GM18873 (cell line): ENCODE data around the gene CRIM1.

Experiments used
- ATAC-seq: cut with Tn5 transposase; IDR thresholded peaks from one replicate; pipeline ENCODE4 v1.9.1; 2021; ENCODE audit warnings: mild to moderate bottlenecking, moderate library complexity, moderate number of reproducible peaks; ENCODE audit not compliant: unreplicated experiment, low FRiP score

Gene CRIM1

DNA sequence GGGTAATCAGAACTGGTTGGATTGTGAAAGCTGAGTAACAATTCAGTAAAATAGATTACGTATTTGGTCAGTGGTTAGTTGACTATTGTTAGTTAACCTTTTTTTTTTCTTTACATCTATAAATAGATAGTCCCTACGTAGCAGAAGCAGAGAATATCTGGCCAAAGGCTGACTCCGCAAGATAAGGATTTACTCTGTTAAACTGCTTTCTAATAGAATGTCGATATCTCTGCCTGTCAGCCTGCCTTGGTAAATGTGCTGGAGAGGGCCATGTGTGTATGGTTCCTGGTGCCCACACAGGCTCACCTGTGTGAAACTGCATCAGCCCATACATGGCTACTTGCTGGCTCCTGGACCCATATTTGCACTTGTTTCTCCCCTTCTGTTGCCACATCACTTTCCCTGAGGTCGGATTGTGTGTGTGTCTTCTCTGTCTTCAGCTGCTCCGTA lies 94.4 kb downstream of the CRIM1 start:
- peak; percentile 56 for ATAC-seq

GRCh38 chr2:36450466-36451196 lies 95.1 kb downstream of the CRIM1 start:
- ATAC-seq = no peak

DNA sequence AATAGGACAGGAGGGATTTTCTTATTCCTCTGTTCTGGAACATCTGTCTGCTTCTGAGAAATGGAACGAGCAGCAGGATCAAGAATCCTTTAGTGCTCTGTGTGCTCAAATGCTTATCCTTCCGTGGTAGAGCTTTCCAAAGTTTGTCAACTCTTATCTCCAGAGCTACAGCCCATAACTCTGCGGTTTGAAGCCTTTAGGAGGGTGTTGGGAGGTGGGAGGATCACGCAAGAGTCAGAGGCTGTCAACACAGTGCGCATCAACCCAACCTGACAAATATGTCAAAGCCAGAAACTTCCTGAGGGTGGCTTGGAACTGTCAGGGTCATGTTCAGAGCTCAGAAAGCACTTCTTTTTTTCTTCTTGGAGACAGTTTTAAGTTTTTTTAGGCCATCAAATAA lies 95.9 kb downstream of the CRIM1 start:
- no peak for ATAC-seq

GRCh38 chr2:36452260-36452659 lies 96.7 kb downstream of the CRIM1 start:
- ATAC-seq = no peak

- no peak for ATAC-seq
These were observed 98.1 kb downstream of the CRIM1 start for GRCh38 chr2:36453652-36454051.

- no peak for ATAC-seq
These were observed 99.4 kb downstream of the CRIM1 start for GRCh38 chr2:36455011-36455410.

GRCh38 chr2:36455788-36456187 lies 100.2 kb downstream of the CRIM1 start:
- ATAC-seq = no peak

DNA sequence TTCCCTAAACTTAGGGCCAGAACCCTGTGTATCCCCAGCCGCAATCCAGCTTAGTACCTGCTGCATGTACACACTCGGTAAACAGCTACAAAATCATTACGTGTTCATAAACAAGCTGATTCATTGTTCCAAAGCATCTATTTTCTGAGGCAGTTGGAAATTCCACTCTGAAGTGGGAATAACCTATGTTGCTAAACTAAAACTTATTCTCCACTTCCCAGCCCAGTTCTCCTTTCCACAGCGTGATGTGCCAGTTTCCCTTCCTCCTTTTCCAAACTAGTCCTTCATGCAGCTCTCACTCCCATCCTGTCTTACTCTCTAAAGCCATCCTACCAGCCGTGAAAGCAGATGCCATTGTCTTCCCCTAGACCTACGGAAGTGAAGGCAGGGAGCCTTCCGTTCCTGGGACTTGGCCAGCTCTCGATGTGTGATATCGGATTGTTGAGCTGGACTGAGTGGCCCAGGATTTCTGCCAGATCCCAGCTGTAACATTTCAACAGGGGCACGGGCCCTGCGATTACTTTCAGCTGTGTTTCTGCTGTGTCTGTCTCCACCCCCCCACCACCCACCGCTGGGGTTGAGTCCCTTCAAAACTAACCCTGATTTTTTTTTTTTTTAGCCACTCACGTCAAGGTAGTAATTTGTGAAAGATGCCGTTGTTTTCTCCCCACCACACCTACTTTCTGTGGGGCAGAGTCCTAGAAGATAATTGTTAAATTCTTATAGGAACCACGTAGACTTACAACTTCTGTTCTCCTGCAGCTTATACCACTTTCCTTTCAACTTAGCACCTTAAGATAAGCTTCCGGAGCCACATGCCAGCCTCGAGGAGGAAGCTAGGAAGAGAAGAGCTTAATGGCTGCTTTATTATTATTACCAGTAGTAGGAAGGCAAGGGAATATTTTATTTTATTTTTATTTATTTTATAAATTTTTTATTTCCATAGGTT lies 100.9 kb downstream of the CRIM1 start:
- ATAC-seq = no peak

DNA sequence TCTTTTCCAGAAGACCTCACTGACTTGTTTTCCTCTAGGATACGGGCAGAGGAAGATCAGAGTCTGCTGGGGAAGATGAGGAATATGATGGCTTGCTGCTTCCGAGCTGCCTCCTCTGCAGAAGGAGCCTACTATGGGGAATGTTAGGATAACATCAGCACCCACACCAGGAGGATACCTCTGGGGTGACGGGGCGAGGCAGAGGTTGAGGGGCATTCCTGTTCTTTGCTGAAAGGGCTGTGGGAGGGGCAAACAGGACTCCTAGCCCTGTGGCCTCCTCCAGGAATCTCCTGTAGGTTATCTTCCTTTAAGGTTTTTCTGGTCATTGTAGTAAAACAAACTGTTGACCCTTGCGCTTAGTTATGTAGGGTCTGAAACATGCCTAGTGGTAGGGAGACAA lies 102.5 kb downstream of the CRIM1 start:
- no peak for ATAC-seq

DNA sequence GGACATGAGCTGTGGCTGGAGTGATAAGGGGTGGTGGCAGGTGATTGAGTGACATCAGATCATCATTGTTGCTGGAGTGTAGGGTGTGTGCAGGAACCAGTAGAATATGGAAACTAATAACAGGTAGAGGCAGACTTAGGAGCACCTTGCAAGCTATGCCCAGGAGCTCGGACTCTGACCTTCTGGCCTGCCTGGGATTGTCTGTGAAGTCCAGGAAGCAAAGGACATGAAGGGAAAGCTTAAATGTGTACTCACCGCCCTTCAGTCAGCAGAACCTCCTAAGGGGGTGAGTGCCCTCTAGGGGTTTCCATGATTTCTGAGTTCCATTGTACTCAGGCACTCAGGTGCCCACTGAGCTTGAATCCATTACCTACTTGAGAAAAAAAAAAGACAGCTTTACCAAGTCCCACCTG lies 104.2 kb downstream of the CRIM1 start:
- ATAC-seq = no peak

GRCh38 chr2:36461039-36461681 lies 105.6 kb downstream of the CRIM1 start:
- ATAC-seq = peak; percentile 71

DNA sequence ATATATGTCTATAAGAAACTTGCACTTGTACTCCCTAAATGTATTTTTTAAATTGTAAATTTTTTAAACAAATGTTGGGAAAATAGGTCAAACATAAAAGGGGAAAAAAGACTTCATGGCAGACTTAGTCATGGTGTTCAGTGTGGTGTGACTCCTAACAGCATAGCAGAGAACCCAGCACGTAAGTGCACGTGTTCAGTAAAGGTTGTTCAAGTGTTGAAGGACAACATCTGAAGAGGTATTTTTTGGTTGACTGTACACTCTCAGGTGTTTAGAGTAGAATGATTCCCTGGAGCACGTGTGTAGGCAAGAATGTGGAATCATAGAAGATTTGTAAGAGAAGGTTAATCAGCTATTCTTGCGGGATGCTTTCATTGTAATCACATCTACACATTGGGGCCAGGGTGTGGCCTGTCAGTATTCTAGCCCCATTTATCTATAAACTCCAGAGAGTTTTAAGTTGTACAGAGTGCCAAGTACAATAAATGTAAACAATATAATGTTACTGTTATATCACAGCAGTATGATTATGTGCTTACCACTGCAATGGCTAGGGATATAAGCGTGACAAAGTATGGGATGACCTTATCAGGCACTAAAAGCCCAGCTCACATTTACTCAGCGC lies 106.8 kb downstream of the CRIM1 start:
- no peak for ATAC-seq

DNA sequence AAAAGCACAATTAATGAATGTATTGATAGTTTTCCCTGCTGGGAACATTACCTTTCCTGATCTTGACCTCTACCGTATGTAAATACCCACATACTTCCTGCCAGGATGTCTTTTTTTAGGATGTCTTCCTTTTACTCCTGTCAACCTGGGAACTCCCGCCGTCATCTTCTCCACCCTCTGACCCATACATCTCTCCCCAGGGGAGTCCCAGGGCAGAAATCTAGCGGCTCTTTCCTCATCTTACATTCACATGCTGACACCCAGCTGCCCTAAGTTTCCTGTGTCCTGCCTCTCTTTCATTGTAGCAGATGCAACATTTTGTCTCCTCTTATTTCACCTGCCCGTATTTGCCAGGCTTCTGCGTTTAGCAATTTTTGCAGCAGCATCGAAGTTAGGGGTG lies 107.8 kb downstream of the CRIM1 start:
- ATAC-seq = no peak

GRCh38 chr2:36464006-36464721 lies 108.6 kb downstream of the CRIM1 start:
- ATAC-seq = no peak

- no peak for ATAC-seq
These were observed 110.6 kb downstream of the CRIM1 start for GRCh38 chr2:36466135-36466534.

DNA sequence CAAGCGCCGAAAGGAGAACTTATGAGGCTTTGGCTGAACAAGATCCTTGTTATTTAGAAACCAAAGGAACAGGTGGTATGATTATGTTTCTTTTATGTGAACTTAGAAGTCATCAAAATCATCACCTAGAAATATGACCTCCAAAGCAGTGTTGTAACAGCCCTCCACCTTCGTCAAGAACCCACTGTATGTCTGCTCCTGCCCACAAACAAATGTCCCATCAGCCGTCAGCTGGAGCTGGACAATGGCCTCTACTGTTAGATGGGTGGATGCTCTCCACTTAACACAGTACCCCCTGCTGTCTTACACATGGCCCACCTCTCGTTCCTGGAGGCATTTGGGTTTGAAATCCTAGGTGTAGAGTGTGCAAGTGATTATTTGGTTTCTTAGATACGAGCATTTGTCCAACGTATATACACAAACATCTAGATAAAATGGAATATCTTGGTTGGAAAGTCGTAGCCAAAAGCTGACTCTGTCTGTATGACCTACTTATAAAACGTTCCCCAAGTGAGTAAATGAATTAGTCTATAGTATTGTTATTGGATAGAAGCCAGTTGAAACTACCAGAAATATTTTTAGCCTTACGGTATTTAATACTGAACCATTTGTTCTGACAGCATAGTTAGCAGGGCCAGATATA lies 113.0 kb downstream of the CRIM1 start:
- ATAC-seq = no peak

- no peak for ATAC-seq
These were observed 113.5 kb downstream of the CRIM1 start for GRCh38 chr2:36469106-36469477.

GRCh38 chr2:36469710-36470109 lies 114.1 kb downstream of the CRIM1 start:
- no peak for ATAC-seq

DNA sequence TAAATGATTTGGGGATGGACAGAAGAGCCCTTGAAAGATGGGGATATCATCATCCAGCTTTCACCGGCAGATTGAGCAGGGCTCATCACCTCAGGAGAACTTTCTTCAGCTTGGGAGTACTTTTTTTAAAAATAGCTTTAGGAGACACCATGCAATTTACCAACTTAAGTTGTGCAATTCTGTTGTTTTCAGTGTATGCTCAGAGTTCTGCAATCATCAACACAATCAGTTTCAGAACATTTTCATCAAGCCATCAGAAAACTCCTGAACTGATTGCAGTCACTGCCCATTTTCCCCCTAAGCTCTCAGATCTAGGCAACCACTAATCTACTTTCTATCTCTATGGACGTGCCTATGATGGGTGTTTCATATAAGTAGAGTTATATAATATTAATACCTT lies 117.7 kb downstream of the CRIM1 start:
- ATAC-seq = no peak

DNA sequence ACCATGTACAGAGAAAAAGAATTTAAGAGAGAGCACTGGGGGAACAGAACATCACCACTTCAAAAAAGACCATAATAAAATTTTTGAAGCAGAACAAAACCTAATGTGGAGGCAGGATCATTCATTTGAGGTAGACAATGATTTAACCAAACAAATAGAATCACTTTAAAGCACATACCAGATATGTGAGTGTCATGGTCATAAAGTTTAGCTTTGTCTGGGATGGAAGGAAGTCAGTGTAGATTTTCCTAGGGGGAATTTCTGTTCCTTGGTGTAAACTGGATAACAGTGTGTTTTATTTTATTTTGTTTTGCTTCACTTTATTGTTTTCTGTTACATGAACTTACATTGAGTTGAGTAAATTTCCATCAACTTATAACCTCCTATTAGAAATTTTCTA lies 120.8 kb downstream of the CRIM1 start:
- no peak for ATAC-seq
